ENCODE data around the gene ZMAT5. TPM values are rescaled to one million over a fixed set of nuclear protein-coding genes. Genes with fewer than 3 reads are reported as not detected.

The ZMAT5 gene
- total RNA-seq, 1 experiment from 2014 or later, result 13.4 TPM

- TF ChIP-seq ELF4 (CRISPR knock-in tag; IDR thresholded peaks at IDR 0.05; ENCODE audit: low read depth) (no peak), IRF2 (CRISPR knock-in tag; IDR thresholded peaks at IDR 0.05; ENCODE audit: borderline replicate concordance, low read depth) (no peak), ZBTB21 (CRISPR knock-in tag; IDR thresholded peaks at IDR 0.05; ENCODE audit: borderline replicate concordance) (no peak), ZNF138 (CRISPR knock-in tag; conservative IDR thresholded peaks at IDR 0.05) (no peak)
These were observed 14.2 kb upstream of the ZMAT5 start (continued) for GRCh38 chr22:29780748-29781676.

DNA sequence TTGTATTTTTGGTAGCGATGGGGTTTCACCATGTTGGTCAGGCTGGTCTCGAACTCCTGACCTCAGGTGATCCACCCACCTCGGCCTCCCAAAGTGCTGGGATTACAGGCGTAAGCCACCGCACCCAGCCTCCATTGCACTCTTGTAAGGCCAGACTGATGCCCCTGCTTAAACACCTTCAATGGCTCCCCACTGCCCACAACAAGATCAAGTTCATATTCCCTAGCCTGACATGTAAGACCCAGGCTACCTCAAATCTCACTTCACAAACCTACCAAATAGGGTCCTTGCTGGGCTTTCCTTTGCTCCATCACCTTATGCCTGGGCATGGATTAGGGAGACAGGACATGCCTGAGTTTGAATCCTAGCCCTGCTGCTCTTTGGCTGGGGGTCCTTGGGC is 13.4 kb upstream of the ZMAT5 start:
- TF ChIP-seq HMGA2 (CRISPR knock-in tag; IDR thresholded peaks at IDR 0.05) (no peak), ELF4 (CRISPR knock-in tag; IDR thresholded peaks at IDR 0.05; ENCODE audit: low read depth) (no peak)
- TF ChIP-seq, protein P1, sequence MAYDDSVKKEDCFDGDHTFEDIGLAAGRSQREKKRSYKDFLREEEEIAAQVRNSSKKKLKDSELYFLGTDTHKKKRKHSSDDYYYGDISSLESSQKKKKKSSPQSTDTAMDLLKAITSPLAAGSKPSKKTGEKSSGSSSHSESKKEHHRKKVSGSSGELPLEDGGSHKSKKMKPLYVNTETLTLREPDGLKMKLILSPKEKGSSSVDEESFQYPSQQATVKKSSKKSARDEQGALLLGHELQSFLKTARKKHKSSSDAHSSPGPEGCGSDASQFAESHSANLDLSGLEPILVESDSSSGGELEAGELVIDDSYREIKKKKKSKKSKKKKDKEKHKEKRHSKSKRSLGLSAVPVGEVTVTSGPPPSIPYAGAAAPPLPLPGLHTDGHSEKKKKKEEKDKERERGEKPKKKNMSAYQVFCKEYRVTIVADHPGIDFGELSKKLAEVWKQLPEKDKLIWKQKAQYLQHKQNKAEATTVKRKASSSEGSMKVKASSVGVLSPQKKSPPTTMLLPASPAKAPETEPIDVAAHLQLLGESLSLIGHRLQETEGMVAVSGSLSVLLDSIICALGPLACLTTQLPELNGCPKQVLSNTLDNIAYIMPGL (CRISPR knock-in tag; IDR thresholded peaks at IDR 0.05), result no peak
- TF ChIP-seq, protein P2, sequence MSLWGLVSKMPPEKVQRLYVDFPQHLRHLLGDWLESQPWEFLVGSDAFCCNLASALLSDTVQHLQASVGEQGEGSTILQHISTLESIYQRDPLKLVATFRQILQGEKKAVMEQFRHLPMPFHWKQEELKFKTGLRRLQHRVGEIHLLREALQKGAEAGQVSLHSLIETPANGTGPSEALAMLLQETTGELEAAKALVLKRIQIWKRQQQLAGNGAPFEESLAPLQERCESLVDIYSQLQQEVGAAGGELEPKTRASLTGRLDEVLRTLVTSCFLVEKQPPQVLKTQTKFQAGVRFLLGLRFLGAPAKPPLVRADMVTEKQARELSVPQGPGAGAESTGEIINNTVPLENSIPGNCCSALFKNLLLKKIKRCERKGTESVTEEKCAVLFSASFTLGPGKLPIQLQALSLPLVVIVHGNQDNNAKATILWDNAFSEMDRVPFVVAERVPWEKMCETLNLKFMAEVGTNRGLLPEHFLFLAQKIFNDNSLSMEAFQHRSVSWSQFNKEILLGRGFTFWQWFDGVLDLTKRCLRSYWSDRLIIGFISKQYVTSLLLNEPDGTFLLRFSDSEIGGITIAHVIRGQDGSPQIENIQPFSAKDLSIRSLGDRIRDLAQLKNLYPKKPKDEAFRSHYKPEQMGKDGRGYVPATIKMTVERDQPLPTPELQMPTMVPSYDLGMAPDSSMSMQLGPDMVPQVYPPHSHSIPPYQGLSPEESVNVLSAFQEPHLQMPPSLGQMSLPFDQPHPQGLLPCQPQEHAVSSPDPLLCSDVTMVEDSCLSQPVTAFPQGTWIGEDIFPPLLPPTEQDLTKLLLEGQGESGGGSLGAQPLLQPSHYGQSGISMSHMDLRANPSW (CRISPR knock-in tag; conservative IDR thresholded peaks at IDR 0.05; ENCODE audit: low read depth), result no peak
- no peak overlapping the region for H3K4me3 Mint-ChIP-seq
- H3K27me3 Mint-ChIP-seq (ENCODE audit: low read depth), result no peaks in the 10 kb centered on the region
- H3K36me3 Mint-ChIP-seq, result no peaks in the 10 kb centered on the region
- DNase-seq (ENCODE audit: low spot score) (no peak), ATAC-seq (no peak)
- H3K4me1 Mint-ChIP-seq, result peaks cover 3% of the 10 kb centered on the region
- ChIA-PET POLR2A (interaction anchor here (0.6 kb wide), 1 partner anchor 208 kb away, joined by 6 read pairs; no protein-coding TSS in a partner anchor), CTCF (no interaction called here)
- H3K9me3 Mint-ChIP-seq, result no peaks in the 10 kb centered on the region
- H3K27ac Mint-ChIP-seq, result no peak overlapping the region

- Mint-ChIP-seq H3K27me3 (ENCODE audit: low read depth) (no peaks in the 10 kb centered on the region), H3K4me1 (peaks cover 4% of the 10 kb centered on the region), H3K36me3 (peaks cover 20% of the 10 kb centered on the region), H3K4me3 (no peak overlapping the region), H3K9me3 (no peaks in the 10 kb centered on the region), H3K27ac (no peak overlapping the region)
- ATAC-seq, result peak; percentile 25; the same call in 1 of the 2 replicates
- TF ChIP-seq ZBTB21 (CRISPR knock-in tag; IDR thresholded peaks at IDR 0.05; ENCODE audit: borderline replicate concordance), result no peak
- no peak for TF ChIP-seq FOXJ3 (CRISPR knock-in tag; IDR thresholded peaks at IDR 0.05; ENCODE audit: borderline replicate concordance)
- no peak for TF ChIP-seq ZNF263 (CRISPR knock-in tag; IDR thresholded peaks at IDR 0.05; ENCODE audit: low read depth)
- no peak for TF ChIP-seq SOX15 (CRISPR knock-in tag; IDR thresholded peaks at IDR 0.05)
- TF ChIP-seq, protein P3, sequence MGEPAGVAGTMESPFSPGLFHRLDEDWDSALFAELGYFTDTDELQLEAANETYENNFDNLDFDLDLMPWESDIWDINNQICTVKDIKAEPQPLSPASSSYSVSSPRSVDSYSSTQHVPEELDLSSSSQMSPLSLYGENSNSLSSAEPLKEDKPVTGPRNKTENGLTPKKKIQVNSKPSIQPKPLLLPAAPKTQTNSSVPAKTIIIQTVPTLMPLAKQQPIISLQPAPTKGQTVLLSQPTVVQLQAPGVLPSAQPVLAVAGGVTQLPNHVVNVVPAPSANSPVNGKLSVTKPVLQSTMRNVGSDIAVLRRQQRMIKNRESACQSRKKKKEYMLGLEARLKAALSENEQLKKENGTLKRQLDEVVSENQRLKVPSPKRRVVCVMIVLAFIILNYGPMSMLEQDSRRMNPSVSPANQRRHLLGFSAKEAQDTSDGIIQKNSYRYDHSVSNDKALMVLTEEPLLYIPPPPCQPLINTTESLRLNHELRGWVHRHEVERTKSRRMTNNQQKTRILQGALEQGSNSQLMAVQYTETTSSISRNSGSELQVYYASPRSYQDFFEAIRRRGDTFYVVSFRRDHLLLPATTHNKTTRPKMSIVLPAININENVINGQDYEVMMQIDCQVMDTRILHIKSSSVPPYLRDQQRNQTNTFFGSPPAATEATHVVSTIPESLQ (CRISPR knock-in tag; IDR thresholded peaks at IDR 0.05), result no peak
- no peak for TF ChIP-seq ZNF423 (CRISPR knock-in tag; IDR thresholded peaks at IDR 0.05)
- TF ChIP-seq ZNF121 (CRISPR knock-in tag; IDR thresholded peaks at IDR 0.05), result no peak
- no peak for TF ChIP-seq EMX1 (CRISPR knock-in tag; IDR thresholded peaks at IDR 0.05)
- TF ChIP-seq FOXP1 (CRISPR knock-in tag; IDR thresholded peaks at IDR 0.05; ENCODE audit: borderline replicate concordance), result no peak
- TF ChIP-seq ETV6 (CRISPR knock-in tag; IDR thresholded peaks at IDR 0.05), result no peak
- TF ChIP-seq, protein P4, sequence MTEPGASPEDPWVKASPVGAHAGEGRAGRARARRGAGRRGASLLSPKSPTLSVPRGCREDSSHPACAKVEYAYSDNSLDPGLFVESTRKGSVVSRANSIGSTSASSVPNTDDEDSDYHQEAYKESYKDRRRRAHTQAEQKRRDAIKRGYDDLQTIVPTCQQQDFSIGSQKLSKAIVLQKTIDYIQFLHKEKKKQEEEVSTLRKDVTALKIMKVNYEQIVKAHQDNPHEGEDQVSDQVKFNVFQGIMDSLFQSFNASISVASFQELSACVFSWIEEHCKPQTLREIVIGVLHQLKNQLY (CRISPR knock-in tag; IDR thresholded peaks at IDR 0.05), result no peak
- no peak for TF ChIP-seq ZNF512 (CRISPR knock-in tag; IDR thresholded peaks at IDR 0.05; ENCODE audit: borderline replicate concordance)
- no peak for TF ChIP-seq ATF3 (CRISPR knock-in tag; conservative IDR thresholded peaks at IDR 0.05)
- TF ChIP-seq NR1H2 (CRISPR knock-in tag; IDR thresholded peaks at IDR 0.05), result no peak
- TF ChIP-seq MYBL2 (CRISPR knock-in tag; IDR thresholded peaks at IDR 0.05), result no peak
- CTCF ChIA-PET, result interaction anchor here (0.5 to 2.6 kb wide), 13 partner anchors 8 to 741 kb away, joined by 3 to 10 read pairs (median 3); no protein-coding TSS in a partner anchor
- POLR2A ChIA-PET, result interaction anchor here (0.6 to 0.7 kb wide), 3 partner anchors 12 to 41 kb away, joined by 3 to 4 read pairs (median 3); no protein-coding TSS in a partner anchor
- DNase-seq (ENCODE audit: low spot score), result no peak
These were observed 6.4 kb upstream of the ZMAT5 start for GRCh38 chr22:29773233-29773632.

All from WTC11 (cell line).